GM19372 (cell line): ENCODE data around the gene HSD11B2.

ENCODE experiments used
- ATAC-seq: cut with Tn5 transposase; IDR thresholded peaks from one replicate; pipeline ENCODE4 v1.9.1; 2021; ENCODE audit warnings: mild to moderate bottlenecking, low read depth, moderate library complexity; ENCODE audit not compliant: unreplicated experiment

HSD11B2 gene

GRCh38 chr16:67430977-67431774, at the start of gene HSD11B2:
TSS of gene HSD11B2 (plus strand) at chr16:67431121. CDS start at chr16:67431249, 128 bp downstream.
- ATAC-seq = no peak

- no peak for ATAC-seq
Observed at GRCh38 chr16:67383284-67383683, 47.6 kb upstream of the HSD11B2 start.

DNA sequence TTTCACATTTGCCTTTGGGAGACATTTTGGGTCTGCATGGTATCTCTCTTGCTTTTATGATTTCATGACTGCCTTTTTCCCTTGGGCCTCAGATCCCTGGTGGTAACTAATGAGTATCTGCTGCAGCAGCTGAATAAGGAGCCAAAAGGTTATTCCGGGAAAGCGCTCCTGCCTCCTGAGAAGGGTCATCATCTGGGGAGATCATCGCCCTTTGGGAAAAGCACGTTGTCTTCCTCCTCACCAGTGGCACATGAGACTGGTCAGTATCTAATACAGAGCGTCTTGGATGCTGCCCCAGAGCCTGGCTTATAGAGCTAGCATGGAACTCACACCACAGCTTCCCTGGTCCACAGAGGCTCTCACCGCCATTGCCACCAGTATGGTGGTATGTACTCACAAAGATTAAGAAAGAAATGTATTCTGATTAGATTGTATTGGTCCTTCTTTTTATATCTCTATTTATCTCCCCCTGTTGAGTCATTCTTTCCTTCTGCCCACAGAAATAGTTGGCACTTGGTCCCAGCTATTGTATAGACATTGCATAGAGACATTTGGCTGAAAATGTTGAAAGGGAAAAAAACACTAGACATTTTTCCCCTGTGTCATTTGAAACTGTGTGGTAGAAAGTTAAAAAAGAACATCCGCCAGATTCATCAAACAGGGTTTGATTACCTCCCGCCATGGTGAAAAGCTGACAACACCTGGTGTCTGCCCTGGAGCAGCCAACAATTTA, 46.0 kb upstream of the HSD11B2 start:
- no peak for ATAC-seq

DNA sequence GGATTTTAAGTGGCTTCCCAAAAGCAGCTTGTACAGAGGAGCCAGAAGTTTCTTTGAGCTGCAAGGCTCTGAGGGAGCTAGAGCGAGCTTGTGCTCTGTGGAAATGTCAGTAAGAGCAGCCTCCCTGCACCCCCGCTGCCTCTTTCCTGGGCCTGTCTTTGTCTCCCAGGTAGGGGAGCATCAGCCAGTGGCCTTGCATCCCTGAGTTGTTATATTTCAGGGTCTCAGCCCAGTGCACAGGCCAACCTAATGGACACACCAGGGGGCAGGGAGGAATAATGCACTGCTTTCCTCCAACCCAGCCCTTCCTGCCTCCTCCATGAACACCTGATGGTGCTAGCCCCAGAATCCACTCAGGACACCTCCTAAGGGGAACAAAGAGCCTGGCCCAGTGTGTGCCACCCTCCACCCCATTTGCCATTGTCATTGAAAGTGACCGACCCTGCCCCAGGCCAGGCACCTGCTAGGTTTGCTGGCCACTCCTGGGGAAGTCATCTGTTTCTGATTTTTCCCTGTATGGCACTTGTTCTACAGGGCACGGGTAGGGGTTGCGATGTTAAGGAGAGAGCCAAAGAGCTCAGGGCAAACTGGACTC, 44.0 kb upstream of the HSD11B2 start:
- ATAC-seq = no peak

GRCh38 chr16:67387479-67388079, 43.3 kb upstream of the HSD11B2 start:
- ATAC-seq = no peak

GRCh38 chr16:67388191-67388590, 42.7 kb upstream of the HSD11B2 start:
- no peak for ATAC-seq

- no peak for ATAC-seq
Observed at GRCh38 chr16:67388591-67388990, 42.3 kb upstream of the HSD11B2 start.

- ATAC-seq = no peak
Observed at GRCh38 chr16:67389911-67390815, 40.8 kb upstream of the HSD11B2 start.

DNA sequence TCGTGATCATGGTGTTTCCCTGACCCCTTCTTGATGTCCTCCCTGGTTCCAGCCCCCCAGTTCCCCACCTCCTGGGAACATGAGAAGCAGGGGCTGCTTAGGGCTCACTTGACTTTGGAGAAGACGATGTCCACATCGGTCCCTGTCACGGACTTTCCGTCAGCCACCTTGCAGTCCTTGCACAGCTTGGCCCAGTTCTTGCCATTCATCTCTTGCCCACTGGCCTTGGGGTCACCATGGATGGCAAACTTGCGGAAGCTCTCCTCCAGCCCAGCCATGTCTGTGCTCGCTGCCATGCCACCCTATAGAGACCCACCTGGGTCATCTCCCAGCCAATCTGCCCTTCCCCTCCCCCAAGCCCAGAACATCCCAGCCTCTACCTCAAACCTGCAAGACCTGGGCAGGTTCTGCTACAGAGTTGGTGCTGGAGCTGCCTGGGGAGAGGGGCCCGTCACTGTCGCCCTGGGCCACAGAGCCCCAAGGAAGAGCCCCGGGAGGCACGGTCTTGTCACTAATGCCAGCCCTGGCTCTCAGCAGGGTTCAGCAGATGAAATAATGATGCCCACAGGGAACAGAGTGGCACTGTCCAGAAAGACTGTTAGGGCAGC, 40.0 kb upstream of the HSD11B2 start:
- ATAC-seq = no peak

- no peak for ATAC-seq
Observed at GRCh38 chr16:67391424-67392300, 39.3 kb upstream of the HSD11B2 start.

- no peak for ATAC-seq
Observed at GRCh38 chr16:67392301-67393059, 38.4 kb upstream of the HSD11B2 start.

DNA sequence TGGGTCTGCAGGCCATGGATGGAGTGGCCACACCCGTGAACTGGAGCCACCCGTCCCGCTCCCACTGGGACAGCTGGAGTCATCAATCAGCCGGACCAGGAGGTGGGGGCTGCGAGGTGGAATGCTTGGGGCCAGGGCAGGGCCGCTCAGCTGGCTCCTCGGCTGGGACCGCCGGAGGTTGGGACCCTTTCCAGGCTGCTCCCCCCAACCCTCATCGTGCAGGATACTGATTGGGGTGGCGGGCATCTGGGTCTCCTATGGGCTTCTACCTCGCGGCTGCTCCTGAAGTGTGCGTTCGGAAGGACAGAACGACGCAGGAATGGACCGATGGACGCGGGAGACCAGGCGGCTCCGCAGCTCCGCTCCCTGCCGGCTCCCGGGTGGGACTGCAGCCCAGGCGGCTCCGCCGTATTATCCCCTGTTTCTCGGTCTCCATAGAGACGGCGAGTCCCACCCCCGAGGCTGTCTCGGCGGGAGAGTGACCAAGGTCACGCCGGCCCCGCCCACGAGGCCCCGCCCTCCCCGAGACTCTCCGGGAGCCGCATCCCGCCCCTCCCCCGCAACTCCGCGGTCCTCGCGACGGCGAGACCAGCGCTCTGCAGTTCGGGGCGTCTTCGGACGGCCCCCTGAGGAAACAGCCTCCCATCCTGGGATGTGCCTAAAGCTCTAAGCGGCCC, 37.7 kb upstream of the HSD11B2 start, which contains the start of gene TPPP3:
Gene TPPP3, minus strand, starts transcription at position 388 of the 677 bp plus-strand sequence. CDS start 2,387 bp downstream, outside the sequence.
- ATAC-seq = no peak

DNA sequence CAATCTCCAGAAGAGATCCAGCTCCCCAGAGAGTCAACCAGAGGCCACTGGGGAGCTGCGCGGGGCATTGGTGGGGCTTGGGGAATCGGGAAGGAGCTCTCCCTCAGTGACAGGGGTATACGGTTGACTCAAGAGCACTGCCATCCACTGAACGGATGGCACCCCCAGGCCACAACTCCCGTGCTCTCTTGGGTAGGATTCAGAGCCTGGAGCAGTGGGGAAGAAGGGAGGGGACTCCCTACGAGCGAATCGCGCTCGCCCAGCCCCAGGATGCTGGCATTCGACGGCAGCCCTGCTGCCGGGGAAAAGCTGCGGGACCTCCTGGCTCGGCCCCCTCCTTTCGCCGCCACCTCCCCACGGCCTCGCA, 37.1 kb upstream of the HSD11B2 start:
- no peak for ATAC-seq

- ATAC-seq = no peak
Observed at GRCh38 chr16:67394155-67395104, 36.5 kb upstream of the HSD11B2 start.

GRCh38 chr16:67395105-67395457, 35.8 kb upstream of the HSD11B2 start:
- ATAC-seq = no peak

GRCh38 chr16:67395458-67396158, 35.3 kb upstream of the HSD11B2 start:
- ATAC-seq = no peak
